GM20431 (cell line): ENCODE results near the gene SLC50A1.
"Not testable (repeated sequence)": the region's sequence is repeated elsewhere in the genome, so short reads cannot be mapped to it uniquely, and the experiment has no call there.

Experiments used
- in situ Hi-C: fragments of 300-500 bp; cut with MseI, MboI; formaldehyde crosslinking; loops from one replicate; pipeline ENCODE4 v1.15.0; 2020; ENCODE audit warnings: low sequenced_read_pairs; ENCODE audit not compliant: unreplicated experiment

SLC50A1 gene

GRCh38 chr1:155131856-155132255, 3.8 kb upstream of the SLC50A1 start:
- in situ Hi-C loops = no loop called here

- in situ Hi-C loops = no loop called here
Observed at GRCh38 chr1:155133799-155134281, 1.8 kb upstream of the SLC50A1 start.

- in situ Hi-C loops = no loop called here
Observed at GRCh38 chr1:155134322-155134721, 1.3 kb upstream of the SLC50A1 start.

GRCh38 chr1:155134880-155135414, 705 bp upstream of the SLC50A1 start:
- in situ Hi-C loops = no loop called here

- in situ Hi-C loops = no loop called here
Observed at GRCh38 chr1:155136748-155137147, 1.1 kb downstream of the SLC50A1 start.

GRCh38 chr1:155137154-155137949, 1.7 kb downstream of the SLC50A1 start:
- in situ Hi-C loops = no loop called here

GRCh38 chr1:155139895-155140629, 4.4 kb downstream of the SLC50A1 start, which contains the start of gene DPM3:
Gene DPM3, minus strand, starts transcription at chr1:155140531. Its CDS starts 291 bp downstream, at chr1:155140240.
- in situ Hi-C loops = no loop called here

- in situ Hi-C loops = no loop called here
Observed at GRCh38 chr1:155140630-155140953, 4.9 kb downstream of the SLC50A1 start.

- in situ Hi-C loops = no loop called here
Observed at GRCh38 chr1:155141749-155142148, 6.1 kb downstream of the SLC50A1 start.

- in situ Hi-C loops = no loop called here
Observed at GRCh38 chr1:155145491-155145890, 9.8 kb downstream of the SLC50A1 start.

GRCh38 chr1:155155996-155156643, 20.5 kb downstream of the SLC50A1 start:
- in situ Hi-C loops = not testable (repeated sequence)

GRCh38 chr1:155158991-155159390, 23.3 kb downstream of the SLC50A1 start:
- in situ Hi-C loops = no loop called here

- in situ Hi-C loops = loop anchor here (5.0 kb wide), 1 partner anchor 63 kb away; no protein-coding TSS in a partner anchor
Observed at GRCh38 chr1:155160128-155160527, 24.5 kb downstream of the SLC50A1 start.

- in situ Hi-C loops = loop anchor here (5.0 kb wide), 1 partner anchor 65 kb away; no protein-coding TSS in a partner anchor
Observed at GRCh38 chr1:155162631-155163030, 27.0 kb downstream of the SLC50A1 start.

GRCh38 chr1:155163785-155164184, 28.1 kb downstream of the SLC50A1 start:
- in situ Hi-C loops = loop anchor here (5.0 kb wide), 1 partner anchor 66 kb away; no protein-coding TSS in a partner anchor

- in situ Hi-C loops = loop anchor here (5.0 kb wide), 1 partner anchor 67 kb away; no protein-coding TSS in a partner anchor
Observed at GRCh38 chr1:155164625-155165024, 29.0 kb downstream of the SLC50A1 start.

GRCh38 chr1:155166051-155166470, 30.4 kb downstream of the SLC50A1 start:
- in situ Hi-C loops = no loop called here

- in situ Hi-C loops = no loop called here
Observed at GRCh38 chr1:155166471-155167165, 31.0 kb downstream of the SLC50A1 start.
